PC-9 (cell line): ENCODE data around the gene DPM2. TPM values are rescaled to one million over a fixed set of nuclear protein-coding genes. Genes with fewer than 3 reads are reported as not detected.

Experiments
- BruUV-seq: library from RNA; stranded (reverse); fragments of 400-500 nt; replicated peaks from 2 replicates; lab custom pipeline; 2021; lab: Mats Ljungman, UMichigan
- CTCF ChIA-PET: fragments of 300-600 bp; sonication (Branson Sonifier 250); formaldehyde crosslinking; loops from one replicate; lab custom pipeline; 2022; ENCODE audit warnings: antibody characterized with exemption; lab: Charles Lee
- POLR2A ChIA-PET: fragments of 300-600 bp; sonication (Branson Sonifier 250); formaldehyde crosslinking; loops from one replicate; lab custom pipeline; 2022; ENCODE audit warnings: antibody characterized with exemption; ENCODE audit not compliant: unreplicated experiment; lab: Charles Lee
- DNase-seq, 2 experiments: peaks; one replicate each; pipeline versions ENCODE4 v3.0.0 to v3.0.0-alpha.2; 2015 to 2022; ENCODE audit warnings: mixed read lengths in 1 of 2
- H2AFZ ChIP-seq: fragments of 200-600 bp; sonication (generic); 2 replicates; pipeline ENCODE4 v1.8.1; 2017; ENCODE audit warnings: antibody characterized with exemption
- H3F3A ChIP-seq: fragments of 200-600 bp; sonication (generic); 2 replicates; pipeline ENCODE4 v1.8.1; 2017; ENCODE audit warnings: antibody characterized with exemption, mild to moderate bottlenecking, low read depth; ENCODE audit not compliant: insufficient read depth
- H3K27ac ChIP-seq: fragments of 200-600 bp; sonication (generic); 2 replicates; pipeline ENCODE4 v1.6.1; 2016; ENCODE audit warnings: mixed run types
- H3K27me3 ChIP-seq: fragments of 200-600 bp; sonication (generic); 2 replicates; pipeline ENCODE4 v1.6.1; 2016; ENCODE audit warnings: low read depth, mixed run types; ENCODE audit not compliant: insufficient read depth
- H3K36me3 ChIP-seq: fragments of 200-600 bp; sonication (generic); 2 replicates; pipeline ENCODE4 v1.6.1; 2016; ENCODE audit warnings: low read depth, mixed run types
- H3K4me1 ChIP-seq: fragments of 200-600 bp; sonication (generic); replicated peaks from 2 replicates; pipeline ENCODE4 v1.6.1; 2016; ENCODE audit warnings: mixed run types; ENCODE audit not compliant: insufficient read depth
- H3K4me2 ChIP-seq: fragments of 200-600 bp; sonication (generic); 2 replicates; pipeline ENCODE4 v1.6.1; 2017; ENCODE audit warnings: mixed run types
- H3K4me3 ChIP-seq: fragments of 200-600 bp; sonication (generic); 2 replicates; pipeline ENCODE4 v1.6.1; 2016; ENCODE audit warnings: mixed run types
- H3K79me2 ChIP-seq: fragments of 200-600 bp; sonication (generic); 2 replicates; pipeline ENCODE4 v1.6.1; 2017; ENCODE audit warnings: low read depth, mixed run types
- H3K9me2 ChIP-seq: fragments of 200-600 bp; sonication (generic); 2 replicates; pipeline ENCODE4 v1.8.1; 2017; ENCODE audit warnings: mild to moderate bottlenecking; ENCODE audit not compliant: insufficient read depth
- H3K9me3 ChIP-seq: fragments of 200-600 bp; sonication (generic); 2 replicates; pipeline ENCODE4 v1.8.1; 2016; ENCODE audit warnings: low read depth; ENCODE audit not compliant: insufficient read depth
- H4K20me1 ChIP-seq: fragments of 200-600 bp; sonication (generic); 2 replicates; pipeline ENCODE4 v1.8.1; 2017; ENCODE audit not compliant: insufficient read depth
- CTCF ChIP-seq: fragments of 200-600 bp; sonication (generic); conservative IDR thresholded peaks from 2 replicates; pipeline ENCODE4 v1.6.1; 2017; ENCODE audit warnings: mixed run types, antibody characterized with exemption, mild to moderate bottlenecking, moderate library complexity
- EZH2 ChIP-seq: fragments of 200-600 bp; sonication (generic); IDR thresholded peaks from 2 replicates; pipeline ENCODE4 v1.8.0; 2017; ENCODE audit warnings: antibody characterized with exemption, low read depth
- intact Hi-C: fragments of 100-400 bp; cut with micrococcal nuclease; formaldehyde crosslinking; loops from one replicate; pipeline ENCODE4 v1.10.0; 2022; ENCODE audit not compliant: unreplicated experiment
- total RNA-seq: library from RNA; stranded (reverse); gene quantifications from 2 replicates; pipeline ENCODE4 v1.2.3, GENCODE V29; 2021

Gene DPM2
- total RNA-seq, 1 experiment from 2014 or later: 79.4 TPM

- ChIA-PET POLR2A (no interaction called here), CTCF (no interaction called here)
- intact Hi-C loops: no loop called here
- no peaks in the 10 kb centered on the region for H3K36me3 ChIP-seq
- no peaks in the 10 kb centered on the region for H3K27me3 ChIP-seq
- H2AFZ ChIP-seq: no peak overlapping the region
- H4K20me1 ChIP-seq: no peaks in the 10 kb centered on the region
- 0 out of 2 replicates have a peak, but pooled peaks cover 8% of the 10 kb centered on the region for H3F3A ChIP-seq
- H3K4me2 ChIP-seq: no peak overlapping the region
- TF ChIP-seq EZH2: no peak
- no peak for TF ChIP-seq CTCF
- BruUV-seq: no TSS peak
- H3K4me3 ChIP-seq: no peak overlapping the region
- H3K79me2 ChIP-seq: no peaks in the 10 kb centered on the region
- H3K4me1 ChIP-seq: peaks cover 4% of the 10 kb centered on the region; the same call in 1 of the 2 replicates
- H3K9me3 ChIP-seq: no peaks in the 10 kb centered on the region
- H3K9me2 ChIP-seq: no peaks in the 10 kb centered on the region
- DNase-seq: no peak
- H3K27ac ChIP-seq: no peak overlapping the region
These were observed 29.1 kb downstream of the DPM2 start for GRCh38 chr9:127908660-127908926.

DNA sequence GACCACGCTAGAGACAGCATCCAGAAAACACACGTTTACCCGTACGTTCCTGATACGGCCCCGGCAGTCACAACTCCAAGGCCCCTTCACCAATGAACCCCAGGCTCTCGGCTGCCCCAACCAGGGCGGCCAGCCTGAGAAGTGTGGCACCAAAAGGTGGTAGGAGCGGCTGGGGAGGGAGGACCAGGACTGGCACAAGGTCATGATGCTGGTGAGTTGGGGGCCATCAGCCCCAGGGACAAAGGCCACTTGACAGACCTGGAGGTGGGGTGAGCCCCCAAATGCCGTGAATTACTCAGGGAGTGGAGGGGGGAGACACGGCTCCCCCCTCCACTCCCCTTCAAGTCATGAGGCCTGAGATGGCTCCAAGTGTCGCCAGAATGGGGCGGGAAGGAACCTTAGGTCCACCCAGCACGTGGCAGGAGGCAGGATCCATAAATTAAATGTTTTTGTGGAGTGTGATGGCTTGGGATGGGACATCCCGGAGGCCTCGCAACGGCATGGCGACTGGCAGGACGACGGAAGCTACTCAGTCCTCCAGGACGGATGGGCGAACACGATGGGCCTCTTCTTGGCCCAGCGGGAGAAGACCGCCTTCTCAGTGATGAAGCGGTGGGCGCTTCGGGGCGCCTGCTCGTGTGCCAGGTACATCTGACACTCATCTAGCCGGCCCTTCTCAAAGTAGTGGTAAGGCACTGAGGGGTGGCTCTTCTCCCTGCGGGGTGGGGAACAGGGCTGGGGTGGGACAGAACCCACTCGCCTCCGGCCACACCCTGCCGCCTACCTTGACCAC, 29.6 kb downstream of the DPM2 start:
- Histone ChIP-seq H4K20me1 (no peaks in the 10 kb centered on the region), H3K9me3 (no peaks in the 10 kb centered on the region), H3K79me2 (no peaks in the 10 kb centered on the region), H3K9me2 (no peaks in the 10 kb centered on the region), H3K27ac (no peak overlapping the region), H3K4me1 (peaks cover 6% of the 10 kb centered on the region; the same call in 1 of the 2 replicates), H3F3A (peaks cover 12% of the 10 kb centered on the region; the same call in 1 of the 2 replicates), H3K4me3 (no peak overlapping the region), H3K36me3 (no peaks in the 10 kb centered on the region), H2AFZ (no peak overlapping the region), H3K27me3 (no peaks in the 10 kb centered on the region), H3K4me2 (no peak overlapping the region)
- POLR2A ChIA-PET: no interaction called here
- no TSS peak for BruUV-seq
- intact Hi-C loops: no loop called here
- CTCF ChIA-PET: no interaction called here
- DNase-seq: no peak
- TF ChIP-seq CTCF: no peak
- no peak for TF ChIP-seq EZH2

GRCh38 chr9:127905788-127906191, 31.9 kb downstream of the DPM2 start:
- H3K4me1 ChIP-seq: peaks cover 11% of the 10 kb centered on the region; the same call in 1 of the 2 replicates
- no peaks in the 10 kb centered on the region for H3K79me2 ChIP-seq
- ChIA-PET CTCF (no interaction called here), POLR2A (interaction anchor here (0.6 to 0.7 kb wide), 2 partner anchors 382 to 437 kb away, joined by 3 read pairs; no protein-coding TSS in a partner anchor)
- H3K27ac ChIP-seq: no peak overlapping the region
- no peaks in the 10 kb centered on the region for H3K9me3 ChIP-seq
- no peaks in the 10 kb centered on the region for H3K9me2 ChIP-seq
- H4K20me1 ChIP-seq: no peaks in the 10 kb centered on the region
- intact Hi-C loops: no loop called here
- H2AFZ ChIP-seq: no peak overlapping the region
- no peaks in the 10 kb centered on the region for H3K27me3 ChIP-seq
- no peaks in the 10 kb centered on the region for H3K36me3 ChIP-seq
- H3K4me3 ChIP-seq: no peak overlapping the region
- DNase-seq: no peak
- no TSS peak for BruUV-seq
- H3F3A ChIP-seq: peaks cover 24% of the 10 kb centered on the region
- H3K4me2 ChIP-seq: no peak overlapping the region
- TF ChIP-seq EZH2 (no peak), CTCF (no peak)
